ENCODE results near the gene SLC9A4.
"Not testable (repeated sequence)": the region's sequence is repeated elsewhere in the genome, so short reads cannot be mapped to it uniquely, and the experiment has no call there.

The SLC9A4 gene

DNA sequence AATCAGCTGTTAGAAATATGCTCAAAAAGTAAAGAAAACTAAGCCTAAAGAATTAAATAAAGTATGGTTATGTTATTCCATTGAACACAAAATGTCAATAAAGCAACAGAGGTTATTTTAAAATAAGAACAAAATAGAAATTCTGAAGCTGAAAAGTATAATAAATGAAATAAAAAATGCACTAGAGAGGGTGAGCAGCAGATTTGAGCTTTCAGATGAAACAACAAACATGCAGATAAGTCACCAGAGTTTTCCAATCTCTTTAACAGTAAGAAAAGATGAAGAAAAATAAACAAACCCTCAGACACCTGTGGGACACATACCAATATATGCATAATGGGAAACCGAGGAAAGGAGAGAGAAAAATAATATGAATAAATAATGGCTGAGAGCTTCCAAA lies 76.0 kb downstream of the SLC9A4 start:
- no peak for DNase-seq (ENCODE audit: low spot score)

DNA sequence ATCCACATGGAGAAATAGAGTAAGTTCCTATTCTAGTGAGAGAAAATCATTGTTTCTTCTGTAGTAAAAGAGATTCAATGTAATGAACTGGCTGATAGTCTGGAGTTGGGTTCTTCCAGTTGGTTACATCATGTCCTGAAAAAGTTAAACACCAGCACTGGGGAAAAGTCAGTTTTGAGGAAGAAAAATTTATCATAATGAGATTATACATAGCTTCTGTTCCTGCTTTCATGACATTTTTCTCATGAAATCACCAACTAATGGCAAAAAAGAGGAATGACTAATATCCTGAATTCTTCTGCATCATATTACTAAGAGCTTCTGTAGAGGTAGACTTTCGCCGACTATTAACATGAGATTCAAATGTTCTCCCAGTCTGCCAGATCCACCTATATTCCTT lies 77.1 kb downstream of the SLC9A4 start:
- no peak for DNase-seq (ENCODE audit: low spot score)

DNA sequence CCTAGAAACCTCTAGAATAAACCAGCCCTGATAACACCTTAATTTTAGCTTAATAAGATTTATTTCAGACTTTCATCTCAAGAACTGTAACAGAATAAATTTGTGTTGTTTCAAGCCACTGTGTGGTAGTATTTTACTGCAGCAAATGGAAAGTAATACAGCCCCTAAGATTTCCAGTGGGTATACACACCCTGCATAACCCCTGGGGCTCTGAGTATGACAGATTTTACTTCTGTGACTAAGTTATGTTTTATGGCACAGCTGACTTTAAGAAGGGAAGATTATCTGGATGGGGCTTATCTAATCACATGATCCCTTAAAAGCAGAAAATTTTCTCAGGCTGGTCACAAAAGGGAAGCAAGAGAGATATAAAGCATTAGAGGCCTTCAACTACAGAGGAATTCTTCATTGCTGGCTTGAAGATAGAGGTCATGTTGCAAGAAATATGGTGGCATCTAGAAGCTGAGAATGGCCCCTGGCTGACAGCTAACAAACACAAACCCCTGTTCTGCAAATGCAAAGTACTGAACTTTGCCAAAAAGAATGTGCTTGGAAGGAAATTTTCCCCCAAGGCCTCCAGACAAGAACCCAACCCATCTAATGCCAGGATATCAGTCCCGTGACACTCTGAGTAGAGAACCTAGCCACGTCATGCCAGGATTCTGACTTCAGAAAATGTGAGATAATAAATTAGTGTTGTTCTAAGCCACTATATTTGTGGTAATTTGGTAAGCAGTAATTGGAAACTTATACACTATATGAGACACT lies 78.5 kb downstream of the SLC9A4 start:
- no peak for DNase-seq (ENCODE audit: low spot score)

DNA sequence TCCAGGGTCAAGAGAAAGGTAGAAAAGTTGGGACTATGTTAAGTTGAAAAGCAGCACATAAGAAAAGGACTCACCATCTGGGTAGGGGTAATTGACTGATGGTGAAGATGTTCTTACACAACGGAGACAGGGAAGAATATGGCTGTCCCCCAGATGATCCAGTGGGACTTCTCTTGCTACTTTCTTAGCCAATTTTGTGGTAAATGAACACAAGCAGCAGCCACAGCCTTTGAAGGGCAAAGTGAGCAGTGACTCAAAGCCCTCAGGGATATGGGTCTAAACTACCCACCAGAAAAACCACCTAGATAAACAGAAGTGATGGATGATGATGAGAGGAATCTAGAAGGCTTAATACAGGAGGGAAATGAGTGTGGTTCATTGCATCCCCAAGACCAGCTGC lies 80.6 kb downstream of the SLC9A4 start:
- no peak for DNase-seq (ENCODE audit: low spot score)

DNA sequence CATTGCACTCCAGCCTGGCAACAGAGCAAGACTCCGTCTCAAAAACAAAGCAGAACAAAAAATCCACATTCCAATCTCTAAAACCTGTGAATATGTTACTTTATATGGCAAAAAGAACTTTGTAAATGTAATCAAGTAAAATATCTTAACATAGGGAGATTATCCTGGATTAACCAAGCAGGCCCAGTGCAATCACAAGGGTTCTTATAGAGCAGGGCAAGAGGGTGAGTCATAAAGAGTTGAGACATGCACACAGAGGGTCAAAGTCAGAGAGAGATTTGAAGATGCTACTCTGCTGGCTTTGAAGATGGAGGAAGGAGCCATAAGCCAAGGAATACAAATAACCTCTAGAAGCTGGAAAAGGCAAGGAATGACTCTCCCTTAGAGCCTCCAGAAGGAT lies 85.4 kb downstream of the SLC9A4 start:
- no peak for DNase-seq (ENCODE audit: low spot score)

DNA sequence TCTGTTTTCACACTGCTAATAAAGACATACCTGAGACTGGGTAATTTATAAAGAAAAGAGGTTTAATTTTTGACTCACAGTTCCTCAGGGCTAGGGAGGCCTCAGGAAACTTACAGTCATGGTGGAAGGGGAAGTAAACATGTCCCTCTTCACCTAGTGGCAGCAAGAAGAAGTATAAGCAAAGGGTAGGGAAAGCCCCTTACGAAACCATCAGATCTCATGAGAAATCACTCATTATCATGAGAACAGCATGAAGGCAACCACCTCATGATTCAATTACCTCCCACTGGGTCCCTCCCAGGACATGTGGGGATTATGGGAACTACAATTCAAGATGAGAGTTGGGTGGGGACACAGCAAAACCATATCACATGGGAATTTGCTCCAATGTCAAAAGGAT lies 89.5 kb downstream of the SLC9A4 start:
- not testable (repeated sequence) for DNase-seq (ENCODE audit: low spot score)

DNA sequence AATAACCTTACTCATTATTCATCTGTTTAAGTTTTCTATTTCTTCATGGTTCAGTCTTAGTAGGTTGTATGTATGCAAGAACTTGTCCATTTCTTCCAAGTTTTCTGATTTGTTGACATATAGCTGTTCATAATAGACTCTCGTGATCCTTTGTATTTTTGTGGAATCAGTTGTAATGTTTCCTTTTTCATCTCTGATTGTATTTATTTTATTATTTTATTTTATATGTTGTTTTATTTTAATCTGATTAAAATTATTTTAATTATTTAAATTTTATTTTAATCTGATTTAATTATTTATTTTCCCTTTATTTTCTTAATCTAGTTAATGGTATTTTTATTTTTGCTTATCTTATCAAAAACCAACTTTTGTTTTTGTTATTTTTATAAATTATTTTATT lies 102.9 kb downstream of the SLC9A4 start:
- no peak for DNase-seq (ENCODE audit: low spot score)

DNA sequence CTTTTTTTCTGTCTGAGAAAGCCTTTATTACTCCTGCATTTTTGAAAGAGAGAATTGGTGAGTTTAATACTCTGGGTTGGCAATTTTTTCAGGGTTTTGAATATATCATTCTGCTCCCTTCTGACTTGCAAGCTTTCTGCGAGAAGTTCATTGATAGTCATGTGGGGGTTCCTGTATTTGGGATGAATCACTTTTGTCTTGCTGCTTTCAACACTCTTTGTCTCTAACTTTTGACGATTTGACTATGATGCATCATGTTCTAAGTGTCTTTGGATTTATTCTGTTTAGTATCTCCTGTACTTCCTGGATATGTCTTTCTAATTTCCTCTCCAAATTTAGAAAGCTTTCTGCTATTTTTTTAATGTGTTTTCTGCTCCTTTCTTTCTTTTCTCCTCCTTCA lies 105.3 kb downstream of the SLC9A4 start:
- DNase-seq (ENCODE audit: low spot score), result no peak

DNA sequence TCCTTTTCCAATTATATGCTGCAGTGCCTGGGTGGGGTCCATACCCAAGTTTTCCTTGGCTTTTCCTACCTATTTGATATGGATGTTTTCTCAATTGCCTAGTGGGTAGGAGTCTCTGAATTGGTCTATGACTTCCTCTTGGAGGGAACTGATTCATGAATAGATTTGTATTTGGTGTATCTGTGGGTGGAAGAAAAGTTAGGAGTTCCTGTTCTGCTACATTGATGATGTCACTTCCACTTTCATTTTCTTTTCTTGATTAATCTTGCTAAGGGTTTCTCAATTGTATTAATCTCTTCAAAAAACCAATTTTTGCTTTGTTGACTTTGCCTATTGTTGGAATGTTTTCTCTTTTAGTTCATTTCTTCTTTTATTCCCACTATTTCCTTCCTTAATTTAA lies 108.9 kb downstream of the SLC9A4 start:
- no peak for DNase-seq (ENCODE audit: low spot score)

DNA sequence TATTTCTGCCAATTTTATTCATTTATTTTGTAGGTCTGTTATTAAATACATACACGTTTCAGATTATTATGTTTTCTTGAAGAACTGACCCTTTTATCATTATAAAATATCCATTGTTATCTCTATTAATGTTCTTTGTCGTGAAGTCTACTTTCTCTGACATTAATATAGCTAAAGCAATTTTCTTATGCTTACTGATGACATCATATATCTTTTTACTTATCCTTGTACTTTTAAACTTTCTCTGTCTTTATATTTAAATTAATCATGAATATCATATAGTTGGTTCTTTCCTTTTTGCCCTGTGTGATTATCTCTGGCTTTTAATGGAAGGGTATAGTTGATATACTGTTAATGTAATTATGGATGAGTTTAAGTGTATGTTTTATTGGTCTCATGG lies 109.8 kb downstream of the SLC9A4 start:
- no peak for DNase-seq (ENCODE audit: low spot score)
